ENCODE results near the gene SSBP3. TPM values are rescaled to one million over a fixed set of nuclear protein-coding genes. Genes with fewer than 3 reads are reported as not detected.
A peak's percentile ranks its signal among the peaks of the same experiment; 100 is the strongest.

SSBP3 gene
- total RNA-seq, 1 donor from 2014 or later = 70.7 TPM

DNA sequence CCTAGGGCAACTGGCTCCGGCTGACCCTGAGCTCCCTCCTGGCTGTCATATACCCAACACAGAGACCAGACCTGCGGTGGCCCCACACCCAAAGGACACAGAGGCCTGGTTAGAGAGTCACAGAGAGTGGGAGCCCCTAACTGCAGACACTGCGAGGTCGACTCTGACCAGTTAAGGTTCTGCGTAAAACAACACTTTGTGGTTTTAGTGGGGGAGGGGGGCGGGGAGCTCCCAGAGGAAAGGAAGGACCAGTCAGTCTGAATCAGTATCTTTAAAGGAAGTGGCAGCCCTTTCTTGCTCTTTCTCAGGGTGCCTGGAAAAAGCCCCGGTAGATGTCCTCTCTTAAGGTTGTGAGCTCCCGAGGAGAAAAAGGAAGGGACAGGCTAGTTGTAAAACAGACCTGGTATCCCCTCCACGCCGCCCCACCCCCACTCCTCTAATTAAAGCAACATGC is 2.4 kb downstream of the SSBP3 start:
- intact Hi-C loops (cut with DNase I) = loop anchor here (10.0 kb wide), 1 partner anchor 79 kb away; no protein-coding TSS in a partner anchor
- no peak for DNase-seq (ENCODE audit: extremely low spot score in 2 of 2)
- Histone ChIP-seq H3K27ac (peak overlapping the region; percentile 66), H3K4me3 (peak overlapping the region; percentile 79 to 98), H3K9me3 (no peaks in the 10 kb centered on the region), H3K4me1 (peaks cover 69% of the 10 kb centered on the region), H3K36me3 (peaks cover 0 to 35% of the 10 kb centered on the region in 2 donors), H3K27me3 (no peaks in the 10 kb centered on the region)
- TF ChIP-seq POLR2A (IDR thresholded peaks at IDR 0.05) (no peak), CTCF (IDR thresholded peaks at IDR 0.05) (no peak), POLR2AphosphoS5 (IDR thresholded peaks at IDR 0.05; ENCODE audit: insufficient read depth in 1 of 2, low read depth in 1 of 2) (no peak)

GRCh38 chr1:54403405-54403804 is 2.8 kb downstream of the SSBP3 start:
- H3K9me3 ChIP-seq = no peaks in the 10 kb centered on the region
- peak overlapping the region; percentile 79 to 98 for H3K4me3 ChIP-seq
- no peaks in the 10 kb centered on the region for H3K27me3 ChIP-seq
- H3K27ac ChIP-seq = peak overlapping the region; percentile 66
- H3K36me3 ChIP-seq = peaks cover 0 to 39% of the 10 kb centered on the region in 2 donors
- peaks cover 65% of the 10 kb centered on the region for H3K4me1 ChIP-seq
- TF ChIP-seq POLR2AphosphoS5 (IDR thresholded peaks at IDR 0.05; ENCODE audit: insufficient read depth in 1 of 2, low read depth in 1 of 2) (no peak), POLR2A (IDR thresholded peaks at IDR 0.05) (no peak), CTCF (IDR thresholded peaks at IDR 0.05) (no peak)
- no peak for DNase-seq (ENCODE audit: extremely low spot score in 2 of 2)
- intact Hi-C loops (cut with DNase I) = loop anchor here (10.0 kb wide), 1 partner anchor 79 kb away; no protein-coding TSS in a partner anchor

DNA sequence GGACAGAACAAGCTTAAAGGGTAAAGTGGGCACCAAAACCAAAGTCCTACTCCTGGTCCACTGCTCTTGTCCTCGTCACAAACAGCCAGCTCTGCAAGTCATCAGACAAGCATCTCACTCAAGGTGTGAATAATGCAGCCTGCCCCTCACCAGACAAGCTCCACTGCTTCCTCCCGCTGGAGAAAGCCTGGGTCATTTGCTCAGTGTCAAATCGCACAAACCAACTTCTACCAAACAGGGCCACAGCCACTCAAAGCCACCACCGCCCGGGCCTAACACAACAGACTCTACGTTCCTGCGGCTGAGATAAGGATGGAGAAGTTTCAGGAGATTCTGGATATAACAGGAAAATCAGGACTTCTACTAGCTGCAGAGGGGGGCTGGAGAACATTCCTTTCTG is 3.3 kb downstream of the SSBP3 start:
- H3K36me3 ChIP-seq = peaks cover 0 to 44% of the 10 kb centered on the region in 2 donors
- H3K27ac ChIP-seq = peak overlapping the region; percentile 66
- peaks cover 65% of the 10 kb centered on the region for H3K4me1 ChIP-seq

DNA sequence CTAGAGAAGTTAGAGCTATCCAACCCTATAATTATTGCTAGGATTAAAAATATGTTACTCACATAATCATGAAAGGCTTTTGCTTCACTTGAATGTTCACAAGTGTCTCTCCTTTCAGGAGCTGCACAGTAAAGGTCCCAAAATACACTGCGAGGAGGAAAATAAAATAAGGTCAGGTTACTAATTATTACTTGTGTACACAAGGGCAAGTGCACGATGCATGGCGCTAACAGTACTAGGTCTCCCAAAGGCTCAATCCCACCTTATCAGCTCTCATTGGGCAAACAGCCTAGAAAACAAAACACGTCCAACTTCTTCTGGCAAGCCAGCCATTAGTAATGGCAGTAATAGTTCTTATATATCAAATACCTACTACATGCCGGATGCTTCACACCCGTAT is 4.4 kb downstream of the SSBP3 start:
- no peaks in the 10 kb centered on the region for H3K9me3 ChIP-seq
- H3K4me1 ChIP-seq = peaks cover 73% of the 10 kb centered on the region
- no peak for TF ChIP-seq POLR2AphosphoS5 (IDR thresholded peaks at IDR 0.05; ENCODE audit: insufficient read depth in 1 of 2, low read depth in 1 of 2)
- TF ChIP-seq POLR2A (IDR thresholded peaks at IDR 0.05) = no peak
- TF ChIP-seq CTCF (IDR thresholded peaks at IDR 0.05) = no peak
- no peak overlapping the region for H3K27ac ChIP-seq
- H3K4me3 ChIP-seq = no peak overlapping the region
- DNase-seq (ENCODE audit: extremely low spot score in 2 of 2) = no peak
- H3K36me3 ChIP-seq = peaks cover 0 to 55% of the 10 kb centered on the region in 2 donors
- no peaks in the 10 kb centered on the region for H3K27me3 ChIP-seq
- intact Hi-C loops (cut with DNase I) = loop anchor here (10.0 kb wide), 1 partner anchor 77 kb away; no protein-coding TSS in a partner anchor

More for the DNA sequence above, 3.3 kb downstream of the SSBP3 start:
- H3K9me3 ChIP-seq = no peaks in the 10 kb centered on the region
- TF ChIP-seq POLR2AphosphoS5 (IDR thresholded peaks at IDR 0.05; ENCODE audit: insufficient read depth in 1 of 2, low read depth in 1 of 2) (no peak), POLR2A (IDR thresholded peaks at IDR 0.05) (no peak), CTCF (IDR thresholded peaks at IDR 0.05) (no peak)
- intact Hi-C loops (cut with DNase I) = loop anchor here (10.0 kb wide), 1 partner anchor 78 kb away; no protein-coding TSS in a partner anchor
- H3K27me3 ChIP-seq = no peaks in the 10 kb centered on the region
- DNase-seq (ENCODE audit: extremely low spot score in 2 of 2) = no peak
- peak overlapping the region; percentile 12 to 98 for H3K4me3 ChIP-seq

DNA sequence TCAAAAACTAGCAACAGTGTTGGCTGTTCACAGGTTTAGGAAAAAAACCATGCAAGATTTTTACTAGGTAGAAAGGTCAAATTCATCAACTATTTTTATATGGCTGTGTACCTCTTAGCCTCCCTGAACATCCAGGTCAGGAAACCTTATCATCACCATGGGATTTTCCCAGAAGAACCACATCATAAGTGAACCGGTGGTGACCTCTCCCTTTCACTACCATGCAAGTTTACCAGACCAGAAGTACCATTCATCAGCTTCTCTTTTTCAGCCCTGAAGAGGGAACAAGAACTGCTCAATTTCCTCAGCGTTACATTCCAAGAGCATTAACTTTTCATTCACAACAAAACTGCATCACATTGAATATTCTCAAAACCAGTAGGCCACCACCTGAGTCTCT is 5.9 kb downstream of the SSBP3 start:
- no peak for TF ChIP-seq POLR2A (IDR thresholded peaks at IDR 0.05)
- no peak for TF ChIP-seq CTCF (IDR thresholded peaks at IDR 0.05)
- no peak for TF ChIP-seq POLR2AphosphoS5 (IDR thresholded peaks at IDR 0.05; ENCODE audit: insufficient read depth in 1 of 2, low read depth in 1 of 2)
- H3K4me1 ChIP-seq = peaks cover 79% of the 10 kb centered on the region
- peaks cover 0 to 63% of the 10 kb centered on the region in 2 donors for H3K36me3 ChIP-seq
- intact Hi-C loops (cut with DNase I) = loop anchor here (10.0 kb wide), 1 partner anchor 76 kb away; no protein-coding TSS in a partner anchor
- H3K9me3 ChIP-seq = no peaks in the 10 kb centered on the region
- H3K4me3 ChIP-seq = no peak overlapping the region
- DNase-seq (ENCODE audit: extremely low spot score in 2 of 2) = no peak
- no peaks in the 10 kb centered on the region for H3K27me3 ChIP-seq
- no peak overlapping the region for H3K27ac ChIP-seq
